ENCODE results near the gene HES5. TPM values are rescaled to one million over a fixed set of nuclear protein-coding genes. Genes with fewer than 3 reads are reported as not detected.
A peak's percentile ranks its signal among the peaks of the same experiment; 100 is the strongest.

HES5 gene
- total and polyA plus RNA-seq, 2 experiments from 2014 or later: 0.16 to 0.21 TPM

DNA sequence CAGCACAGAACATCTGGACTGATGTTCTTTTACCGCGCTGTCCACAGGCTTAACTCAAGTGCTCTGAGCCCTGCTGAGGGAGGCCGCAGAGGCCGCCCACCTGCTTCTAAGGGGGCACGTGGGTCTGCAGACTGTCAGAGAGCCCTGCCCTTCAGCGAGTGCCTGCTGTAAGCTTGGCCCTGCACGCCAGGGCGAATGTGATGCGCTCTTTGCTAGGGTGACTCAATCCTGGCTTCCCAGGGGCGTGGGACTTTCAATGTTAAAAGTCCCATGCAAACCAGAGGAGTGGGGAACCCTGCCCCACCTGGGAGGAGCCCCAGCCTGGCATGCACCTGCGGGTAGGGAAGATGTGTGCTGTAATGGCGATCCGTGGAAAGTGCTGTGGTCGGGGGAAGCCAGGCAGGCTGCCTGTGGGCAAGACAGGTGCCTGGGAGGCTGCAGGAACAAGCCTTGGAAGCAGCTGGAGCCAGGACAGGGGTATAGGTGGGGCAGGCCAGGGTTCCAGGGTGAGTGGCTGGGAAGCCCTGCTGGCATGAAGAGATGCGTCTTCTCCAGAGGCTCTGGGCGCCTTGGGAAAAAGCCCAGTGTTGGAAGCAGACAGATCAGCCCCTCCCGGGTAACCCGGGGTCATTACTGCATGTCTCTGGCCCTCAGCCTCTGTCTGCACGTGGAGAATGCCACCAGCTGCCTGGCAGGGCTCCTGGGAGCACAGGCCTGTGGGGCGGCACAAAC is 3.1 kb downstream of the HES5 start:
- H2AFZ ChIP-seq: 0 out of 2 replicates have a peak overlapping the region, but pooled peaks have one; percentile 28
- H3K79me2 ChIP-seq (replicated peaks; ENCODE audit: insufficient read depth): peaks cover 39% of the 10 kb centered on the region

More for the DNA sequence above, 3.1 kb downstream of the HES5 start:
- Histone ChIP-seq H3K9me2 (ENCODE audit: insufficient read depth) (no peaks in the 10 kb centered on the region), H3F3A (replicated peaks; ENCODE audit: low read depth) (no peaks in the 10 kb centered on the region), H4K20me1 (replicated peaks; ENCODE audit: insufficient read depth) (peaks cover 29% of the 10 kb centered on the region), H3K4me1 (ENCODE audit: insufficient read depth) (peaks cover 19% of the 10 kb centered on the region), H3K27me3 (ENCODE audit: insufficient read depth) (peaks cover 52% of the 10 kb centered on the region), H3K4me2 (peak overlapping the region; percentile 78), H3K27ac (ENCODE audit: low read depth) (no peak overlapping the region), H3K4me3 (peak overlapping the region; percentile 92), H3K36me3 (ENCODE audit: insufficient read depth) (no peaks in the 10 kb centered on the region)
- ATAC-seq (peak; percentile 8), DNase-seq (ENCODE audit: low spot score) (no peak)
- H3K4me3 Mint-ChIP-seq: peak overlapping the region; percentile 91
- peaks cover 35% of the 10 kb centered on the region for H3K4me1 Mint-ChIP-seq
- no peaks in the 10 kb centered on the region for H3K9me3 Mint-ChIP-seq
- H3K27me3 Mint-ChIP-seq (ENCODE audit: insufficient read depth, low read depth, poor library complexity): peaks cover 51% of the 10 kb centered on the region
- TF ChIP-seq ZNF114 (CRISPR knock-in tag; IDR thresholded peaks at IDR 0.05): no peak
- no peak for TF ChIP-seq JUNB (IDR thresholded peaks at IDR 0.05; ENCODE audit: unreplicated experiment)
- TF ChIP-seq ZNF462 (CRISPR knock-in tag; IDR thresholded peaks at IDR 0.05): no peak
- TF ChIP-seq STAT1 (IDR thresholded peaks at IDR 0.05; ENCODE audit: unreplicated experiment): no peak
- H3K27ac Mint-ChIP-seq: no peak overlapping the region
- peaks cover 4% of the 10 kb centered on the region; the same call in 2 of the 3 replicates for H3K36me3 Mint-ChIP-seq (ENCODE audit: low read depth)
